COLO668 (cell line): Measurements from ENCODE around the gene ALG11.

Experiments used
- DNase-seq: peaks from one replicate; lab custom pipeline; 2025; ENCODE audit not compliant: unreplicated experiment; lab: John Stamatoyannopoulos, UW

The ALG11 gene

DNA sequence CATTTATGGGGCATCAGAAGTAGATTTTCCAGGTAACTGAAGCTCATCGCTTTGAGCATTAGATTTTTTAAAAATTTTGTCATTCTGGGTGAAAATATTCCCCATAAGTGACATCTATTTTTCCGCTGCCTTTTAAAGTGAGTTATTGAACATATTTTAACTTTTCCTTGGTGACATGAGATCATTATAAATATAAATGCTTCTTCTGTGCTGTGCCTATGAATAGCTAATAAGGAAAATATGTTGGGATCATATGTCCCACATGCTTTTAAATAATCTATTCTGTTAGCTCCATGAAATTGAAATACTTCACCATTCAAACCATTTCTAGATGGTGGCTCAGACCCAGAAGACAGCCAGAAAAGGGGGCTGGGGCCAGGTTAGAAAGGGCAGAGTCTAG, 15.0 kb upstream of the ALG11 start:
- no peak for DNase-seq

DNA sequence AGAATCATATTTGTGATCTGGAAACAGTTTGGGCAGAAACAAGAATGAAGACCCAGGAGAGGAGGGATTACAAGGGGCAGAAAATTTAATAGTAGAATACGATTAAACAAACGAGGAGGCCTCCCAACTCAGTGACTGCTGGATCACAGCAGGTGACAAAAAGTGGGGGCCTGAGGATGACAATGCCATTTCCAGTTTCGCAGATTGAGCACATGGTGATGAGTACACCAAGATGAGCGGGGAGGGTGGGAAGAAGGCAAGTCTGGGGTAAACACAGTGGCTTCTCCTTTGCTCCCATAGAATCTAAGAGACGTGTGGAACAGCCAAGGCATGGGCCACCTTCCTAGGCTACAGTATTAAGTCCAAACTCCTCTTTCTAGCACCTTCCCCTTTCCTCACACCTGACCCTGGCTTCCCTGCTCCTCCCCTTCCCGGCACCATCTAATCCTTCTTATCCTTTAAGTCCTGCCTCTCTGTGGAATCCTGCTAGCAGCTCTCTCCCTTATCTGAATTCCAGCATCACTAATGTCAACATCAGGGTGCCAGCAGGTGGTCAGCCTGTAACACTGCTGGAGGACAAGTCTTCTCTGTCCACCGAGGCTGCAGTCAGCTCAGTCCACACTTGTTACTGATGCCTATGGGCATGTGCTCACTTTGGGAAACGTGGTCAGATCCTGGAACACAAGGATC, 14.4 kb upstream of the ALG11 start:
- DNase-seq = peak; percentile 81

DNA sequence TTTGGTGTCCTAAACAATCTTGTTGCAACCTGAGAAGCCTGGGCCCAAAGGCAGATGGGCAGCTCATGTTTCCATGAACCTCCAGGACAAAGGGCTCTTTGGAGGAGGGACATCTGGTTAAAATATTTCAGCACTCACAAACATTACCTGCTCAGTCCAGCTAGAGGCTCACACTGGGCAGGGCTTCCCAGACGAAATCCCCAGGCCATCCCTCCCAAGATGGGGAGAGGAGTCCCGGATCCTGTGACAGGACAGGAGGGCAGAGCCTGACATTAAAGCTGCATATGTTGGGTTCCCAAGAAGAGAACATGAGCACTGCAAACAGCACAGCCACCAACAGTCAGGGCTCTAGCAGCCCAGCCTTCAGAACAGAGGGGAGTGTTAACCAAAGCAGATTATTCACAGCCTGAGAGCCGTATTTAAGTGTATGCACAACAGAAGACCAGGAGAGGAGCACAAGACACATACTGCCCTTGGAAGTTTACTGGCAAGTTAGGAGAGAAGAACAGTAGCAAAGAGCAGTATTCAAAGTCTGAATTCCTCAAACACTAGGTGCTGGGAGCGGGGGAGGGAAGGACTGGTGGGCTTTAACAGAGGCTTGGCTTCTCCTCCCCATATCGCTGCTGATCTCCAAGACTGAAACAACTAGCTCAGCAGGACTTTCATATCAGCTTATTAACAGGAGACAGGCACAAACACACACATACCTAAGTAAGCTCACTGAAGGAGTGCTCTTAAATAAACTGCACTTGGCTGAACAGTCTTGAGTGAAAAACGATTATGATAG, 13.3 kb upstream of the ALG11 start:
- peak; percentile 84 for DNase-seq

DNA sequence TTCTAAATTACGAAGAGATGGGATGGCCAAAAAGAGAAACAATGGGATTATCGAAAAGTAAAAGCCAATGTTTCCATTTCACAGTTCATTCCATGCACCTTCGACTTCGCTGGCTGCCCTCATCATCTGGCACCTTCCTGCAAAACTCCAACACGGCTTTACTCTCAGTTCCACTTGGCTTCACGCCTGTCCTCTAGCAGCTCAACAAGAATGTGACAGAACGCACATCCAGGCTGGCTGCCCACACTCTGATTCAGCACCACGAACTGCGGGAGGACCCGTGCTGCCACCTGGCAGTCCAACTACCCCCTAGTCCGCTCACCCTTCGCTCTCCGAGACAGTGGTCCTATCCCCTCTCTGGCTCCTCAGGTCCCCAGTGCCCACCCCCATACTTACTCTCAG, 12.7 kb upstream of the ALG11 start:
- no peak for DNase-seq

DNA sequence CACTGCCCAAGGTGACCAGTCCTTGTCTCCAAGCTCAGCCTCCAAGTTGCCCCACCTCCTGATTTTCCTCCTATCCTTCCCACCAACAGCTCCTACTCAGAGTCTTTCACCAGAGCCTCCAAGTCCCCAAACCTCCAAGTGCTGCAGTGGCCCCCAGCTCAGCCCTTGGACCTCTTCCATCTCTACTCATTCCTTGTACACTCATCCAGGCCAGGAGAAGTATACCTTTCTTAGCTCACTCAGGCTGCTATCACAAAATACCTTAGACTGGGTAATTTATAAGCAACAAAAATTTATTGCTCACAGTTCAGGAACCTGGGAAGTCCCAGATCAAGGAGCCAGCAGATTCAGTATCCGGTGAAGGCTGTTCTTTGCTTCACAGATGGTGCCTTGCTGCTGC, 12.3 kb upstream of the ALG11 start:
- no peak for DNase-seq

DNA sequence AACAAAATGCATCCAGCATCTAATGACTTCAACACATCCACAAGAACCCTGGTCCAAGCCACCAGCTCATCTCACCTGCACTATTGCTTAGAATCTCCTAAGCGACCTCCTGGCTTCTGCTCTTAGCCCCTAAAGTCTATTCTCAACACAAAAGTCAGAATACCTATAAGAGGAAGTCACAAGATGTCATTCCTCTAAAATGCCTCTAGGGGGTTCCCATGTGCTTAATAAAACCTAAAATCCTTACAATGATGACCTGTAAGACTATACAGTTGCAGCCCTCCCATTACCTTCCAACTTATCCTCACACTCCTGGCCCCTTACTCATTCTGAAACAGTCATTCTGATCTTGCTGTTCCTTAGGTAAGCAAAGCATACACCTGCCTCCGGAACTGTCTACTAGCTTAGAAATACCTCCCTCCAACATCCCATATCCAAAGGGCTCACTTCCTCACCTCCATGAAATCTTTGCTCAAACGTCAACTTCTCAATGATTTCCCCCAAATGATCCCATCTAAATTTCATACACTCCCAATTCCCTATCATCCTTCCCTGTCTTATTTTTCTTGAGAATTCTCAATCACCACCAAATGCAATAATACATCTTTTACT, 11.0 kb upstream of the ALG11 start:
- DNase-seq = no peak

DNA sequence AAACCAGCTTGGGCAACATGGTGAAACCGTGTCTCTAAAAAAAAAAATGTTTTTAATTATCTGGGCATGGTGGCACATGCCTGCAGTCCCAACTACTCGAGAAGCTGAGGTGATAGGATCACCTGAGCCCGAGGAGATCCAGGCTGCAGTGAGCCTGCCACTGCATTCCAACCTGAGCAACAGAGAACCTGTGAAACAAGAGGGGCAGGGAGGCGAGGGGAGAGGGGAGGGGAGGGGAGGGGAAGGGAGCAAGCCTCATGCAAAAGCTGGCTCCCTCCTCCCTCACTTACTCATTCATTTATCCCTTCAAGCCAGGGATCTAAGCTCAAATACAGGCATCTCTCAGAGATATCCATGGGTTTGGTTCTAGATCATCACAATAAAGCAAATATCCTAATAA, 9.8 kb upstream of the ALG11 start:
- DNase-seq = no peak

DNA sequence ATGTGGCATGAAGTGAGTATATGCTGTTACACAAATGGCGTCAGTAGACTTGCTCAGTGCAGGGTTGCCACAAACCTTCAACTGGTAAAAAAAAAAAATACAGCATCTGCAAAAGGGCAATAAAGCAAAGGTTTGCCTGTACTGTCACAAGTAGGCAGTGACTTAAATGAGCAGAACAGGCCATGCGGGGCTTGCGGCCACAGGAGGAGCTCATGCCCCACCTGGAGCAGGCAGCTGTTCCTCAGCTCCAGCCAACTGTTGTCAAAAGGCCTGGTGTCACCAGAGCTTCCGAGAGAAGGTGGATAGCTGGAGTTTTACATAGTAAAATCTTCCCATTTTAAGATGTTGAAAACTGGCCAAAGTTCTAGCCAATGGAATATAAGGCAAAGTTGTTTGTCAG, 8.7 kb upstream of the ALG11 start:
- peak; percentile 62 for DNase-seq

DNA sequence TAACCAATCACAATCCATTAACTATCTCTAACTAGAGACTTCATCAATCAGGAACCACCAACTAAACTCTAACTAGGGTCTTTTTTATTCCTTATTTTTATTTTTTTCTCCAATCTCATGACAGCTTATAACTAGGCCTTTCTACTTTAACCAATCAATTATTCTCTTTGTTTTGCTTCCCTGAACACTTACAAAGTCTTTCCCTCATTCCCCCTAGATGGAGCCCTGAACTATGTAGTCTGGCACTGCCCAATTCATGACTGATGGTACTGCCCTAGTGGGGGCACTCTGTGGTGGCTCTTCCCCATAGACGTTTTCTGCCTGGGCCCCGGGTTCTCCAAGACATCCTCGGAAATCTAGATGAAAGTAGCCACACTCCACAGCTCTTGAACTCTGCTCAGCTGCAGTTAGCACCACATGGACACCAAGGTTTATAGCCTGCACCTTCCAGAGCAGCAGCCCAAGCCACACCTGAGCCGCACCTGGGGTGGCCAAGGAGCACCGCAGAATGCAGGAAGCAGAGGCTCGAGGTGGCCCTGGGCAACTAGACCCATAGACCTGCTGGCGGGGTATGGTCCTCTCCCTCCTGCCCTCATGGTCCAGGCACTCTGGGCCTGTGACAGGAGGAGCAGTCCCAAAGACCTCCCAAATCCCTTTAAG, 7.6 kb upstream of the ALG11 start:
- no peak for DNase-seq

DNA sequence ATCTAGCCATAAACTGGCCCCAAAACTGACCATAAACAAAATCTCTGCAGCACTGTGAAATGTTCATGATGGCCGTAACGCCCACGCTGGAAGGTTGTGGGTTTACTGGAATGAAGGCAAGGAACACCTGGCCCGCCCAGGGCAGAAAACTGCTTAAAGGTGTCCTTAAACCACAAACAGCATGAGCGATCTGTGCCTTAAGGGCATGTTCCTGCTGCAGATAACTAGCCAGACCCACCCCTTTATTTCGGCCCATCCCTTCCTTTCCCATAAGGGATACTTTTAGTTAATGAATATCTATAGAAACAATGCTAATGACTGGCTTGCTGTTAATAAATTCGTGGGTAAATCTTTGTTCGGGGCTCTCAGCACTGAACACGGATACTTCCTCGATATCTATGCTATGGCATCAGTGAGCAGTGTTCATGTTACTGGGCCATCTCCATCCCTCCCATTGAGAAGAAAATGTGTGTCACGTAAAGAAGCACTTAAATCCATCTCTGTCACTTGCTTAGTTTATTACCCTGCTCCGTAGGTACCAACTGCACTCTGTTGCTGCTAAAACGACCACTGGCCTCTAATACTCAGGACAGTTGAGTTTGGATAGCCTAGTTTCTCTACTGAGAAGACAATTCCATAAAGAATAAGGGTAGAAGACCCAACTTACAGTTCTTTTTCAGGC, 6.2 kb upstream of the ALG11 start:
- no peak for DNase-seq

DNA sequence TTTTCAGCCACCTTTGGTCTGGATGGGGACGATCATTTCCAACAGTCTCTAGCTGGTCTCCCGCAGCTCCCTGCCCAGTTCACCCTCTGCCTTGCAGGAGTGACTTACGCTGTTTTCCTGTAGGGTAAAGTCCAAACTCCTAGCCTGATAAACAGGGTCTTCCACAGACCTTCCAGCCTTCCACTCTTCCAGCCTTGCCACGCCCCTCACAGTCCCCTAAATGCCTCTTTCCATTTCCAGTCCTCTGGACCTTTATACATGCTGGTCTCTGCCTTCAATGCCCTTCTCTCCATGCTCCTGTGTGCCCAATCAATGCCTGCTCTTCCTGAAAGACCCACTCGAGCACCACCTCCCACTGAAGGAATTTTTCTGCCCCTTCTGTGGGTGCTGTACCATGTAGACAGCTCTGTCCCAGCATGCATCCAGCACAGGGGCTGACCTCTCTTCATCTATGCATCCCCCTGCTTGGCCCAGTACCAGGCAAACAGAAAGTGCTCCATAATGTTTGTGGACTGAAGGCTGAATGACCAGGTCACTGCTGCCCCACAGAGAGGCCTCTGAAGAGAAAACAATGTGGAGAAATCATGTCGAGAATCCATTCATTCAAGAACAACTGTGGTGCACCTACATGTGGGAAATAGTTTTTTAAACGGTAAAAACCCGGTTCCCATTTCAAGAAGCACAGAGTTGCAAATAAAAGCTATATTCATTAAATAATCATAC, 5.5 kb upstream of the ALG11 start:
- DNase-seq = no peak

DNA sequence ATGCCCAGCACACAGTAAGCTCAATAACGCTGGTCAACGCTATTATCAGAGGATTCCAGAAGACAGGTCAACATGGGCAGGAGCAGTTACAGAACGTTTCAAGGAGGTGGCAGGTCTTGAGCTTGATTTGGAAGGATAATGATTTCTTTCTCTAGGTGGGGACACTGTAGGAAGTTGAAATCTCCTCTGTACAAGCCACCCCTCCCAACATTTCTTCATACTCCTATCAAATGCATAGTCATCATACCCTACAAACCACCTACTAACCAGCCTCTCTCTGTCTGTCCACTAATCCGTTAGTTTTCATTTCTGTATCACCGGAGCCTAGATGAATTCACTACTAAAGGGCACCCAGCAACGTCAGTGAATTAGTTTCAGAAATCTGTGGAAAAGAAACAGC, 2.3 kb upstream of the ALG11 start:
- DNase-seq = no peak

DNA sequence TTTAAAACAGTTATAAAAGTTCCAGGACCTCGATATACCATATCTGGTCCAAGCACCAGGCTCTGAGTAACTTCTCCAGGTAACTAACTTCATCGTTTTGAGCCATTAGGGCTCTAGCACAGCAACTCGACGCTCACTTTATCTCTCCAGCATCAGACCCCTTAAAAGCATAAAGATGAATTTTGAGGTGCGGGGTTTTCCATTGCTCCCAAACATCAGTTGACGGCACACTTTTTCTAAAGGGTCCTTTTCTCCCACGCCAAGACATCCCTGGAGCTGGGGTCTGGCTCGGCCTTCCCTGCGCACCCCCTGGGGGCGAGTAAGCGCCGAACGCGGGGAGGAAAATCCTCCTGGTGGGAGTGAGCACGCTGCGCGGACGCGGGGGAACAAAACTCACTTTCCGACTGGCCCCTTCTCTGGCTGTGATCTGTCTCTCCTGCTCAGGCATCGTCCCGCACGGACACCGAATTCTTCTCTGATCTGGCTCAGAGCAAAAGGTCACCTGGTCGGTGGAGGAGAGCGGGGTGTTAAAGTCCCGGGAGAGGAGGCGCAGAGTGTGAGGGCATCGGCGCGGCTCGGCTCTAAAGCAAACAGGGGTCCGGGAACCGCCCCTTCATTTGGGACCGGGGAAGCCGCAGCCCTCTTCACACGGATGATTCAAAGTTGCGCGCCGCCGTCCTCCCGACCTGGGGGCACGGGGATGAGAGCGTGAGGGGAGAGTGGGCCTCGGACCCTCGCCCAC, 1.1 kb upstream of the ALG11 start, which contains the start of gene ATP7B:
Gene ATP7B, minus strand, starts transcription at position 561 of the 742 bp plus-strand sequence. Its CDS starts 113 bp downstream, at position 448.
- DNase-seq = peak; percentile 85

DNA sequence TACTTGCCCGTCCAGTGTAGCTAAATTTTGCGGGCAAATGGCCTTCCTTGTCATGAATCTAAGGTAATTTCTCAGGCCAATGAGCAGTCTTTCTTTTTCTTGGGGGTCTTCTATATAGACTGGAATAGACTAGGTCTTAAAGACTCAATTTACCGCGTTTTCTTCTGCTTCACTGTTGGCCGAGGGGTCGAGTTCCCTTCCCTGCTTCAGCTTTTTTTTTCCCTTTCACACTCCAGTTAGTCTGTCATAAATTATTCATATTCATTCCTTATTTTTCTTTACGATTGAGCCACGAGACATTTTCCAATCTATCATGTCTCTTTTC, 276 bp downstream of the ALG11 start:
- DNase-seq = no peak

DNA sequence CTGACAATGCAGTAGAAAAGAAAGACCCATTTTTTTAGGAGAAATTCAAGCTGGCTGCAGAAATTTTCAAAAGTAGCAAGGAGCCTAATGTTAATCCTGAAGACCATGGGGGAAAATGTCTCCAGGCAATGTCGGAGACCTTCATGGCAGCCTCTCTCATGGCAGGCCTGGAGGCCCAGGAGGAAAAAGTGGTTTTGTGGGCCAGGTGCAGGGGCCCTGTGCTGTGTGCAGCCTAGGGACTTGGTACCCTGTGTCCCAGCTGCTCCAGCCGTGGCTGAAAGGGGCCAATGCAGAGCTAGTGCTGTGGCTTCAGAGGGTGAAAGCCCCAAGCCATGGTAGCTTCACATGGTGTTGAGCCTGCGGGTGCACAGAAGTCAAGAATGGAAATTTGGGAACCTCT, 4.1 kb downstream of the ALG11 start:
- no peak for DNase-seq

DNA sequence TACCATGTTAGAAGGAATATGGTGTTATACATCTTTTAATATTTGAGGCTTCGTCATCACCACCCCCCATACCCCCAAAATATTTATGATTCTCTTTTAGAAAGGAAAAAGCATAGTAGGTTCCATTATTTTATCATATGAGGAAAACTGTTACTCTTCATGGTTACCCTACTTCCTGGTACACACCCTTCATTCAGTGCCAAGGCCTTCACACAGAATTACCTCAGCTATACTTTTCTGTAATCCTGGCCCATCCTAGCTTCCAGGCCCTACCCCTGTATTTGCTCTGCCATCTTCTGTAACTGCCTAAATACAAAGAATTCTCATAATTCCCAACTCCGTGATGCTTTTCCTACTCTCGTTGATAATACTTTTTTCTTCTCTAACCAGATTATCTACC, 8.0 kb downstream of the ALG11 start:
- no peak for DNase-seq

DNA sequence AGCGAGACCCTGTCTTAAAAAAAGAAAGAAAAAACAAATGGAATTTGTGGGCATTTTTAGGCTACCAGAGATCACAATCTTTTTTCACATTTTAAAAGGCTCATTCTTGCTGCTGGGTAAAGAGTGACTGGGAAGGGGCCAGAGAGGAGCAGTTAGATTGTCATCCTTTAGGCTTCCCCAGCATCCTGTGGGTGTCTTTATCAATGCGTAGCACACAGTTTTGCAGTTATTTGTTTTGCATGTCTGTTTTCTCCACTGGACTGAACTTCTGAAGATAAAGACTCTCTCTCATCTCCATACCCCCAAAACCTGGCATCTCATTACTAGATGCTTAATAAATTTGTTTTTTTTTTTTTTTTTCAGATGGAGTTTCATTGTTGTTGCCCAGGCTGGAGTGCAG, 10.2 kb downstream of the ALG11 start:
- no peak for DNase-seq

DNA sequence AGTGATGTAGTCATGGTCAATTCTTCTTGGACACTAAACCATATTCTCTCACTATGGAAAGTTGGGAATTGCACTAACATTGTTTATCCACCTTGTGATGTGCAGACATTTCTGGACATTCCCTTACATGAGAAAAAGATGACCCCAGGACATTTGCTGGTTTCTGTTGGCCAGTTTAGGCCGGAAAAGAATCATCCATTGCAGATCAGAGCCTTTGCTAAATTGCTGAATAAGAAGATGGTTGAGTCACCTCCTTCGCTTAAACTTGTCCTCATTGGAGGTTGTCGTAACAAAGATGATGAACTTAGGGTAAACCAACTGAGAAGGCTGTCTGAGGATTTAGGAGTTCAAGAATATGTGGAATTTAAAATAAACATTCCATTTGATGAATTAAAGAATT, 12.3 kb downstream of the ALG11 start, which contains the start of gene UTP14C:
Gene UTP14C, plus strand, starts transcription at position 211 of the 400 bp plus-strand sequence. CDS start 4,114 bp downstream, outside the sequence.
- DNase-seq = no peak

DNA sequence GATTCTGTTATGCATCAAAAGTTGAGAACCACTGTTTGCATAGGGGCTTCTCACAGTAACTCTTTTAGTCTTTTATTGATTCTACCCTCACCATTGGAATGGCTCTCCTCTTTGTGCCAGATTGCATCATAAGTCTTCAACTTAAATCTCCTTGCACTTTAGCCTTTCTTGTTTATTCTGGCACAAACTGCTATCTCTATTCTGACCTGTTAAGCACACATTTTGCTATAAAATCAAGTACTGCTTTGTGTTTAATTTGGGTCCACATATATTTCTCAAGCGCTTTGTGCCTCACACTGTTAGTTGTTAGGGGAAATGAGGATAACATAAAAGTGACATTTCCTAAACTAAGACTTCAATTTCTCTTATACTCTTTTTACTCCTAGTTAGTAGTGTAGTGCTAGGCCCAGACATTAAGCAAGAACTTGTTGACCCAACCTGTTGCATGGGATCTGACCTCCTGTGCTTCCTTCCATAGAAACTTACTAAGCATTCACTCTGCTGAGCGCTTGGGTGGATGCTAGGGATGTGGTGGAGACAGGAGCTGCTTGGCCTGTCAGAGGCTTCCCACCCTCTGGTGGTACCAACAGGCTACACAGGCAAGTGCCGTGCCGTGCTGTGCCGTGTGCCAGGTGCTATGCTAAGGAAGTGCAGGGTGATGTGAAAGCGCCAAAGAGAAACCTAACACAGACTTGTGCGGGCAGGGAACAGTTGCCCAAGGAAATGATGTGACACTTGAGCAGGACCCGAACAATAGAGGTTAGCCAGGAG, 13.5 kb downstream of the ALG11 start:
- no peak for DNase-seq
